NCI-H1092 treated with DMSO at 0.1 percent for 48 hours (cell line): ENCODE measurements around the gene IFT43.

Experiments
- DNase-seq: peaks from one replicate; lab custom pipeline; 2025; lab: John Stamatoyannopoulos, UW

IFT43 gene

GRCh38 chr14:76080471-76080870 is 94.9 kb downstream of the IFT43 start:
- DNase-seq: no peak

DNA sequence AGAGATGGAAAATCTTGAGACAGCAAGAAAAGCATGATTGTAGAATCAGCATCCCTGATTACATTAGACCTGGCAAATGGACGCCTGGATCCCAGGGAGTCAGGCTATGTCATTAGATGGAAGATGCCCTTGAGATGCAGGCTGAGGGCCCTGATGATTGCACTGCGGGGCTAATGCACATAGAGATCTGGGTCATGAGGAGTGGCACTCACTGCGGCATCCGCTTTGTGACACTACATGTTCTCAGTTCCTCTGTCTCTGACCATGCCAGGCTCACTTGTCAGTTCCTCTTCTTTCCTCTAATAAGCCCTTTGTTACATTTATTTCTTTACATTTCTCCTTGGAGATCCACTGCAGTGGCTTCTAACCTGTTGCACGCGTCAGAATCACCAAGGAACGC is 96.1 kb downstream of the IFT43 start:
- DNase-seq: no peak

- no peak for DNase-seq
Measured at GRCh38 chr14:76083796-76084765, 98.5 kb downstream of the IFT43 start.

GRCh38 chr14:76085358-76085757 is 99.8 kb downstream of the IFT43 start:
- no peak for DNase-seq

GRCh38 chr14:76086636-76087035 is 101.1 kb downstream of the IFT43 start:
- no peak for DNase-seq

DNA sequence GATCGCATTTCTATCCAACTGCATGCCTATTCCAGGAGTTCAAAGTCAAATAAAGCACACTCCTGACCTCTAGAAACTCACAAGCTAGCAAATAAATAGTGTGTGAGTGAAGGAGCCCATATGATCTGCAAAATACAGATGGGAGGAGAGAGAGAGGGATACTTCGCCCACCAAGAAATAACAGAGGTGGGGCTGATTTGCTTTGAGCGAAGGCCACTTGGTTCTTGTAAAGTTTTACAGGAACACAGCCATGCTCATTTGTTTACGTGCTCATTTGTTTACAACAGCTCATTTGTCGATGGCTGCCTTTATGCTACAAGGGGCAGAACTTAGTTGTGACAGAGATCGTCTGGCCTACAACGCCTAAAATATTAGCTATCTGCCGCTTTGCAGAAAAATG is 102.8 kb downstream of the IFT43 start:
- no peak for DNase-seq

DNA sequence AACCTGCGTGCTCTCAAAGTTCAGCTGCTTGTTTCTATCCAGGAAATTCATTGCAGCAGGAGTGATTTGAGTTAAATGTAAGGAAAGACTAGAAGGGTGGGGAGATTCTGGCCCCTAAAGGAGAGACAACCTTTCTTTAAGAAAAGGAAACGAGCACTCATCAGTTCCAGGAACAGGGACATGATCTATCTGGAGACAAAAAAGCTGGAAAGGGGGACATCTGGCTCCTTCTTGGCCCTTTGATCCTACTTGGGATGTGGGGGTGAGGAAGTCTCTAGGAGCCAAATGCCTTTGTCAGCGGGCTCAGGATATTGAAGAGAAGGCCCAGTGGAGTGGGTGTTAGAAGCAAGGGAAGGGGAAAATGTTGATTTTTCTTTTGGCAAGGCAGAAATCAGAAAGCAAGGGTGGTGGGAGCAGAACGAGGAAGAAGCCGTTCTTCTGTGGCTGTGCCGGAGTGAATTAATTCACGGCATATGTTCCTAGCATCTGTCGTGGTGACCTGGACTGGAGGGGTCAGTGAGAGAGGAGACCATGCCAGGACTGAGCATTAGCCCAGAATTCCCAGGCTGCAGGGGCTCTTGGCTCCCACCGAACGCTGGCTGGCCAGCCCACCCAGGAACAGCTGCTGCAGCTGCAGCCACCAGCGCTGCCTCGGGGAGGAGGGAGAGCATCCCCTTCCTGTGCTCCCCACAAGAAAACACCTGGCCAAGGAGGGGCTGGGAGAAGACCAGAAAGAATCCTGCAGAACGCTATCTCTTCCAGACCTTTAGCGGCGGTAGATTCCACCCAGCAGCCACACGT is 103.4 kb downstream of the IFT43 start:
- no peak for DNase-seq

GRCh38 chr14:76089575-76089974 is 104.0 kb downstream of the IFT43 start:
- DNase-seq: no peak

DNA sequence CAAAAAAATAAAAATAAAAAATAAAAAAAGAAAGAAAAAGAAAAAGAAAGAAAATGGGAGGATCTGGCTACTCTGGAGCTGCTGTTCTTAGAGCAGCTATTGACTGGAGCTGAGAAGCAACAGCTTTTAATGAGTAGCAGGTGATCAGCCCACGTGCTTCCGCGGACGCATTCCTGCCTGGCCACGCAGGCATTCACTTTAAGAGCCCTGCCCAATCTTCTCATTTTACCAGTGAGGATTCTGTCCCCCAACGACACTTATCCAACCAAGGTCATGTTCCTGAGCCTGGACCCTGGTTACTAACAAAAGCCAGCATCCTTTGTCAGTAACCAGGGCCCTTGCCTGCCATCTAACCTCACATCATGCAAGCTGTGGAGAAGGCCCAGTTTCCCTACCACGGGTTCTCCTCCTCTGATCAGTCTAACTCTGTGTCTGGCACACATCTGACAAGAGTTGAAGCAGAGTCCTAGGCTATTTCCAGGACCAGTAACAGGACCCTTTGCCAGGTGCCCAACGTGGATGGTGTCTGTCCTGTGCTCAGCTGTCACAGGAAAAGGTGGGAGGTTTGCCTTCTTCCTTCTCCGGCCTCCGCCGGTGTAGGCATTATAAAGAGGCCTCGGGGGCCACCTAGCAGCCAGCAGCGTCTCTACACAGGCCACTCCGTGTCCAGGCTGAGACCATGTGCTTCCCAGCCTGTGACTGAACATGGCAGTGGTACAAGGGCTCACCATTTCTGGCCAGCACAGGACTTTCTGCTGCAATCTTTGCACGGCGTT is 105.2 kb downstream of the IFT43 start:
- no peak for DNase-seq

DNA sequence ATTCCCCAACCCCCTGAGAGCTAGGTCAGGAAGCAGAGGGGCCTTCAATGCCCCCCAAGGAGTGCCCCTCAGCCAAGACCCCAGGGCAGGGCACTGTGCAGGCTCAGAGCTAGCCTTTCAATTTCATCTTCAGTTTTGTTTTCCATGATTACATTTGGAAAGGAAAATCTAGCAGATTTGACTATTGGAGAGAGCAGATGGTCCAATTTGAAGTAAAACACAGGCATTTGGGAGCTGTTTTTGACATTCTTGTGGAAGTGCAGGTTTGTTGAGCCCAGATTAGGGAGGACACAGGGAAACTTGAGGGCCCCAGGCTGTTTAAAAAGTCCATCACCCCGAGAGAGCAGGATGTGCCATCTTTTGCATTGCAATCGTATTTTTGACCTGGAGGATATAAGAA is 107.5 kb downstream of the IFT43 start:
- no peak for DNase-seq

DNA sequence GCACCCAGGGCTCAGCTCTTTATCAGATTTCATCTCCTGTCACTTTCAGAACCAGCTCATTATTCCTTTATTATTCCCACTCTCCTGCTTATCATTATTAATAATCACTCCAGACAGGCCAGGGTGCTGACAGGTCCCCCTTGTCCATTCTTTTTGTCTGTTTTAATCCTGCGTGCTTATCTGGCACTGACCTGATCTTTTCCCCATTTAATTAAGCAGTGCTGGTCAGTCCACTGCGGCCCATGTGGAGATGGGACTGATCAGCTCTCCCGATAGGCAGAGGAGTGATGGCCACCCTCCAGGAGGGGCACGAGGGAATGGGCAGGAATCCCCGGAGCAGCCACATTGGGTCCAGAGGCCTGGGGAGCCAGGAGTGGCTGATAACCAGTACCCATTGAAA is 110.7 kb downstream of the IFT43 start:
- no peak for DNase-seq

GRCh38 chr14:76097547-76097946 is 112.0 kb downstream of the IFT43 start:
- no peak for DNase-seq

GRCh38 chr14:76098047-76098446 is 112.5 kb downstream of the IFT43 start:
- DNase-seq: no peak

DNA sequence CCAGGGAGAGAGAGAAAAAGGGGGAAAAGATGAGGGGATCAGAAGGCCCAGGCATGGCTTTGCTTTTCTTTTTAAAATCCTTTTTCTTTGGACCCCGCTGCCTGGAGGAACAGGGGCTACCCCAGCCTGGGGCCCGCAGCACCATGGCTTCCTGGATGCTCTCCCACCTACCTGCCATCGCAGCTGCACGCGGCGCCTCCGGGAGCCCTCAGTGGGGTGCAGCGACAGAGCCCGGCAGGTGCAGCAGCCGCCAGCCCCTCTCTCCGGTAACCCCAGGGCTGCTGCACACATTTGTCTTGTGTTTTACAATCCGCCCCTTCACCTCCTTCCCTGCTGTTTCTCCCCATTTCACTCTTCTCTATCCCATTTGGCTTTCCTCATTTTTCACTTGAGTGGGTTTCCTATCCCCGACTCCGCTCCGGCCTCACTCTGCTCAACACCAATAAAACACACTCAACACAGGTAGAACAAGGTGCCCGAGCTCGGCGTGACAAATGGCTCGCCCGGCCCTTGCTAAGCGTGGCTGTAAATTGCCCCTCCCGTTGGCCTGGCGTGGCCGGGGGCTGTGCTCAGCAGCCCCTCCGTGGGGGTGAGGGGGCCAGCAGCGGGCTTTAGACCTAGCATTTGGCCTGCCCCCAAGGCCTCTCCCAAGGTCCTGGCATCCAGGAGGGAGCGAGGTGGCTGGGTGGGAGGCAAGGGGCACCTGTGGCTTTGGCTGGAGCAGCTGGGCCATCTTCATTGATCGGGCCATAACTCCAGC is 113.5 kb downstream of the IFT43 start:
- no peak for DNase-seq

DNA sequence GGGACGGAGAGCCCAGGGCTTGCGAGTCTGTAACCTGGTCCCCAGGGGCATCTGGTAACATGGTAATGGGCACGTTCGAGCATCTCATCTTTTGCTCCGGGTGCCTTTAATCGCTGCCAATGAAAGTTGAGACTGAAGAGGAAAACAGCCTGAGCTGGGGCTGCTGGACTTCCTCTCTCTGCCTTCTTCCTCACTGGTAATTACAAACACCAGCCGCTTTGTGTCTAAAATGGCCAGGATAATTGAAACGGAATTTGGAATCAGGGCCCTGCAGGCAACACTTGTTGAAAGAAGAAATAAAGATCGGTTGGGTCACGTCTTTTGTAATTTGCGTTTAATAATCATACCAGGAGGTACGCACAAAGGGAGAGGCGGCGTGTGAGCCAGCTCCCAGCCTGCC is 114.7 kb downstream of the IFT43 start:
- no peak for DNase-seq

- DNase-seq: no peak
Measured at GRCh38 chr14:76101391-76102379, 116.1 kb downstream of the IFT43 start.

GRCh38 chr14:76104802-76105355 is 119.3 kb downstream of the IFT43 start:
- DNase-seq: no peak

- DNase-seq: no peak
Measured at GRCh38 chr14:76106188-76106587, 120.6 kb downstream of the IFT43 start.

GRCh38 chr14:76109087-76109880 is 123.7 kb downstream of the IFT43 start:
- no peak for DNase-seq
